Right lobe of liver (tissue), 6 donors: Measurements from ENCODE around the gene B3GAT1. TPM values are rescaled to one million over a fixed set of nuclear protein-coding genes. Genes with fewer than 3 reads are reported as not detected.

ENCODE experiments used
- ATAC-seq, 4 donors: fragments of 200-7000 bp; cut with Tn5 transposase; one replicate each; pipeline ENCODE4 v1.9.1; 2020; ENCODE audit warnings: mild to moderate bottlenecking in 4 of 4, moderate library complexity in 4 of 4
- DNase-seq, 3 donors: peaks; one replicate each; pipeline ENCODE4 v3.0.0-alpha.2; 2020
- H3K27ac ChIP-seq, 3 donors: fragments of 200-600 bp; one replicate each; pipeline ENCODE4 v1.8.0; 2022
- H3K27me3 ChIP-seq, 2 donors: fragments of 200-600 bp; one replicate each; pipeline ENCODE4 v1.8.0; 2022
- H3K36me3 ChIP-seq, 4 donors: fragments of 200-600 bp; sonication (generic) in 1 of 4; one replicate each; pipeline versions ENCODE4 v1.5.1 to v1.8.0; 2017 to 2022; ENCODE audit warnings: control low read depth in 1 of 4
- H3K4me1 ChIP-seq, 4 donors: fragments of 200-600 bp; sonication (generic) in 1 of 4; one replicate each; pipeline versions ENCODE4 v1.5.1 to v1.8.0; 2017 to 2022; ENCODE audit warnings: control low read depth in 1 of 4
- H3K4me3 ChIP-seq, 3 donors: fragments of 200-600 bp; one replicate each; pipeline ENCODE4 v1.8.0; 2022
- H3K9me3 ChIP-seq, 4 donors: fragments of 200-600 bp; sonication (generic) in 1 of 4; one replicate each; pipeline versions ENCODE4 v1.5.1 to v1.8.0; 2017 to 2022; ENCODE audit warnings: control low read depth in 1 of 4
- CTCF ChIP-seq, 4 donors: fragments of 200-600 bp in 3 of 4; fragments of 450-650 bp in 1 of 4; IDR thresholded peaks; one replicate each; pipeline versions ENCODE4 v1.5.1 to v1.8.0; 2016 to 2022; ENCODE audit warnings: antibody characterized with exemption in 4 of 4, mild to moderate bottlenecking in 2 of 4
- POLR2A ChIP-seq: fragments of 450-650 bp; IDR thresholded peaks from one replicate; pipeline ENCODE4 v1.6.1; 2017; ENCODE audit warnings: antibody characterized with exemption, mild to moderate bottlenecking
- WGBS: methylation state at CpG from one replicate; pipeline ENCODE4 v1.1.6; 2018; ENCODE audit warnings: low coverage, low lambda C conversion rate; ENCODE audit not compliant: insufficient coverage; ENCODE audit errors: missing lambda C conversion rate; 5-methylcytosine and 5-hydroxymethylcytosine counted together
- intact Hi-C, 2 donors: fragments of 100-400 bp; cut with DNase I; formaldehyde crosslinking; loops; one replicate each; pipeline versions ENCODE4 v1.11.2 to v1.14.1; 2022
- total RNA-seq, 6 experiments: library from RNA; depleted of rRNA in 2 of 6; stranded (reverse); fragments of >200 nt in 2 of 6; fragmentation: NEBNext Ultra II Directional in 3 of 6; extraction: Animal tissue kit (Norgen Biotek cat#: 25700) in 3 of 6; gene quantifications; one replicate each; pipeline versions ENCODE4 v1.1.0 to v1.2.4, GENCODE V29; 2016 to 2023
- donor health status: DM: no; HTN: yes; CAD: no.
- donor health status: DM: no; HTN: no; CAD: no.
- donor health status: DM: no; HTN: no; CAD: no.
- donor health status: DM: no; HTN: yes; CAD: no.
- donor health status: DM: no; HTN: yes; CAD: no.

The B3GAT1 gene
- total RNA-seq, 6 experiments from 2014 or later: 0.76 to 8.8 (median 5.1) TPM

- Histone ChIP-seq H3K36me3 (no peaks in the 10 kb centered on the region), H3K9me3 (no peaks in the 10 kb centered on the region), H3K27ac (no peak overlapping the region), H3K4me1 (peaks cover 0 to 6% (median 3%) of the 10 kb centered on the region in 4 donors), H3K4me3 (no peak overlapping the region), H3K27me3 (no peaks in the 10 kb centered on the region)
- WGBS: 82% methylated on average over 5 of the region's 7 CpGs
- DNase-seq (no peak), ATAC-seq (no peak)
- TF ChIP-seq CTCF (IDR thresholded peaks at IDR 0.05) (no peak), POLR2A (no peak)
- intact Hi-C loops: no loop called here
These were observed 78.7 kb downstream of the B3GAT1 start for GRCh38 chr11:134333312-134333711.

- H3K27ac ChIP-seq: no peak overlapping the region
- H3K36me3 ChIP-seq: no peaks in the 10 kb centered on the region
- intact Hi-C loops: no loop called here
- no peak for TF ChIP-seq CTCF (IDR thresholded peaks at IDR 0.05)
- no peak for TF ChIP-seq POLR2A
- DNase-seq (no peak), ATAC-seq (no peak)
- no peaks in the 10 kb centered on the region for H3K9me3 ChIP-seq
- peaks cover 0 to 6% (median 3%) of the 10 kb centered on the region in 4 donors for H3K4me1 ChIP-seq
- H3K4me3 ChIP-seq: no peak overlapping the region
- no peaks in the 10 kb centered on the region for H3K27me3 ChIP-seq
- WGBS: 78% methylated on average over 7 of the region's 7 CpGs
These were observed 79.3 kb downstream of the B3GAT1 start for GRCh38 chr11:134332782-134333181.

- WGBS: 9% methylated on average over 15 of the region's 40 CpGs
- H3K36me3 ChIP-seq: no peaks in the 10 kb centered on the region
These were observed 79.8 kb downstream of the B3GAT1 start for GRCh38 chr11:134332189-134332631.

GRCh38 chr11:134331354-134332188 is 80.5 kb downstream of the B3GAT1 start, which contains the start of gene GLB1L2:
TSS of gene GLB1L2 (plus strand) at chr11:134331988. CDS start at chr11:134332062, 74 bp downstream.
- Histone ChIP-seq H3K4me1 (peaks cover 0 to 6% (median 3%) of the 10 kb centered on the region in 4 donors), H3K27ac (no peak within 1 kb of the TSS), H3K4me3 (peak within 1 kb of the TSS; percentile 38 to 46 (median 39)), H3K27me3 (no peaks in the 10 kb centered on the region), H3K36me3 (no peaks in the 10 kb centered on the region), H3K9me3 (no peaks in the 10 kb centered on the region)
- TF ChIP-seq POLR2A: no peak
- TF ChIP-seq CTCF (IDR thresholded peaks at IDR 0.05): no peak
- WGBS: 1% methylated on average over 9 of the region's 80 CpGs
- DNase-seq: peak; percentile 84 to 88 (median 87)
- peak; percentile 94 to 96 (median 96) for ATAC-seq
- intact Hi-C loops: no loop called here

More at GRCh38 chr11:134332189-134332631, 79.8 kb downstream of the B3GAT1 start:
- no peaks in the 10 kb centered on the region for H3K27me3 ChIP-seq
- DNase-seq (no peak), ATAC-seq (peak in 2 of 4 donors; percentile 11 to 17)
- no peak overlapping the region for H3K27ac ChIP-seq
- peaks cover 0 to 6% (median 3%) of the 10 kb centered on the region in 4 donors for H3K4me1 ChIP-seq
- H3K9me3 ChIP-seq: no peaks in the 10 kb centered on the region
- no peak for TF ChIP-seq POLR2A
- no peak for TF ChIP-seq CTCF (IDR thresholded peaks at IDR 0.05)
- H3K4me3 ChIP-seq: peak overlapping the region; percentile 38 to 46 (median 39)
- intact Hi-C loops: no loop called here
